HepG2 (cell line): Measurements from ENCODE around the gene DCTN3. TPM values are rescaled to one million over a fixed set of nuclear protein-coding genes. Genes with fewer than 3 reads are reported as not detected.

Experiments
- CHCHD3 ChIP-seq: sonication (generic); formaldehyde crosslinking; IDR thresholded peaks from 2 replicates; pipeline ENCODE4 v1.8.0; 2022; ENCODE audit warnings: mild to moderate bottlenecking, missing genetic modification reagents, moderate library complexity
- KAT8 ChIP-seq: IDR thresholded peaks from 2 replicates; pipeline ENCODE4 v1.6.1; 2016; ENCODE audit warnings: missing genetic modification reagents, missing compliant biosample characterization
- NBN ChIP-seq: fragments of 450-650 bp; conservative IDR thresholded peaks from 2 replicates; pipeline ENCODE4 v1.6.1; 2017
- RBAK ChIP-seq: sonication (generic); formaldehyde crosslinking; IDR thresholded peaks from 2 replicates; pipeline ENCODE4 v1.5.1; 2020; ENCODE audit warnings: mild to moderate bottlenecking, missing genetic modification reagents
- RFX5 ChIP-seq: IDR thresholded peaks from 2 replicates; pipeline ENCODE4 v1.6.1; 2011; ENCODE audit warnings: low read depth, low read length, improper control_type of control experiment
- SNAPC2 ChIP-seq: sonication (generic); formaldehyde crosslinking; IDR thresholded peaks from 2 replicates; pipeline ENCODE4 v1.8.1; 2022; ENCODE audit warnings: mild to moderate bottlenecking, missing genetic modification reagents
- TAF1 ChIP-seq: sonication (generic); formaldehyde crosslinking; IDR thresholded peaks from 2 replicates; pipeline ENCODE4 v1.4.0; 2020; ENCODE audit warnings: missing genetic modification reagents
- TCF7 ChIP-seq: sonication (generic); IDR thresholded peaks from 2 replicates; pipeline ENCODE4 v1.6.1; 2016; ENCODE audit warnings: antibody characterized with exemption, low read depth
- ZEB1 ChIP-seq: IDR thresholded peaks from 2 replicates; pipeline ENCODE4 v1.6.1; 2012; ENCODE audit warnings: mild to moderate bottlenecking, low read depth, inconsistent platforms; ENCODE audit not compliant: insufficient replicate concordance
- ZNF138 ChIP-seq: sonication (generic); formaldehyde crosslinking; IDR thresholded peaks from 2 replicates; pipeline ENCODE4 v1.5.0; 2020; ENCODE audit warnings: mild to moderate bottlenecking, low read depth, missing genetic modification reagents
- ZNF143 ChIP-seq: sonication (generic); formaldehyde crosslinking; IDR thresholded peaks from 2 replicates; pipeline ENCODE4 v1.4.0; 2020; ENCODE audit warnings: missing genetic modification reagents
- ZNF644 ChIP-seq: IDR thresholded peaks from 2 replicates; pipeline ENCODE4 v1.6.1; 2016; ENCODE audit warnings: low read depth
- ZSCAN31 ChIP-seq: sonication (generic); formaldehyde crosslinking; IDR thresholded peaks from 2 replicates; pipeline ENCODE4 v1.5.0; 2020; ENCODE audit warnings: low read depth, mild to moderate bottlenecking, missing genetic modification reagents
- ZZZ3 ChIP-seq: sonication (generic); formaldehyde crosslinking; IDR thresholded peaks from 2 replicates; pipeline ENCODE4 v1.4.0; 2020; ENCODE audit warnings: missing genetic modification reagents, mild to moderate bottlenecking, borderline replicate concordance
- polyA plus RNA-seq, 8 experiments: library from polyadenylated mRNA; depleted of rRNA in 3 of 8; stranded (reverse) in 7 of 8; unstranded in 1 of 8; fragments of >200 nt; fragmentation: Illumina TruSeq in 4 of 8; extraction: Trizol in 4 of 8; gene quantifications; 2 replicates each; pipeline versions ENCODE4 v1.2.1 to v1.2.3, GENCODE V29; 2011 to 2016; ENCODE audit warnings: low read depth in 4 of 8, missing spikeins in 1 of 8, mixed read lengths in 1 of 8; ENCODE audit not compliant: insufficient read depth in 1 of 8
- total RNA-seq, 5 experiments: library from RNA; depleted of rRNA; stranded (reverse); fragments of >200 nt; fragmentation: Illumina TruSeq; extraction: Trizol; gene quantifications; 2 replicates each; pipeline ENCODE4 v1.2.3, GENCODE V29; 2016; ENCODE audit warnings: low read depth in 1 of 5
- TF ChIP-seq, protein P1 (sequence below): IDR thresholded peaks from 2 replicates; pipeline ENCODE4 v1.6.1; 2016; ENCODE audit warnings: missing genetic modification reagents, missing compliant biosample characterization
- TF ChIP-seq, protein P2 (sequence below): sonication (generic); formaldehyde crosslinking; IDR thresholded peaks from 2 replicates; pipeline ENCODE4 v1.5.0; 2020; ENCODE audit warnings: mild to moderate bottlenecking, missing genetic modification reagents
- TF ChIP-seq, protein P3 (sequence below): sonication (generic); formaldehyde crosslinking; IDR thresholded peaks from 2 replicates; pipeline ENCODE4 v1.8.1; 2023; ENCODE audit warnings: missing genetic modification reagents, mild to moderate bottlenecking, borderline replicate concordance
- TF ChIP-seq, protein P4 (sequence below): sonication (generic); formaldehyde crosslinking; conservative IDR thresholded peaks from 2 replicates; pipeline ENCODE4 v1.4.0; 2020; ENCODE audit warnings: mild to moderate bottlenecking, missing genetic modification reagents, moderate library complexity
- TF ChIP-seq, protein P5 (sequence below): IDR thresholded peaks from 2 replicates; pipeline ENCODE4 v1.6.1; 2016; ENCODE audit warnings: missing compliant biosample characterization, missing genetic modification reagents, borderline replicate concordance
- TF ChIP-seq, protein P6 (sequence below): sonication (generic); formaldehyde crosslinking; IDR thresholded peaks from 2 replicates; pipeline ENCODE4 v1.8.0; 2022; ENCODE audit warnings: missing genetic modification reagents, mild to moderate bottlenecking, inconsistent platforms, borderline replicate concordance

The DCTN3 gene
- total and polyA plus RNA-seq, 2 of the 13 experiments (the other 11 are each of a cell fraction or from before 2014, with no cell fraction given), result 27.4 to 34.5 TPM

DNA sequence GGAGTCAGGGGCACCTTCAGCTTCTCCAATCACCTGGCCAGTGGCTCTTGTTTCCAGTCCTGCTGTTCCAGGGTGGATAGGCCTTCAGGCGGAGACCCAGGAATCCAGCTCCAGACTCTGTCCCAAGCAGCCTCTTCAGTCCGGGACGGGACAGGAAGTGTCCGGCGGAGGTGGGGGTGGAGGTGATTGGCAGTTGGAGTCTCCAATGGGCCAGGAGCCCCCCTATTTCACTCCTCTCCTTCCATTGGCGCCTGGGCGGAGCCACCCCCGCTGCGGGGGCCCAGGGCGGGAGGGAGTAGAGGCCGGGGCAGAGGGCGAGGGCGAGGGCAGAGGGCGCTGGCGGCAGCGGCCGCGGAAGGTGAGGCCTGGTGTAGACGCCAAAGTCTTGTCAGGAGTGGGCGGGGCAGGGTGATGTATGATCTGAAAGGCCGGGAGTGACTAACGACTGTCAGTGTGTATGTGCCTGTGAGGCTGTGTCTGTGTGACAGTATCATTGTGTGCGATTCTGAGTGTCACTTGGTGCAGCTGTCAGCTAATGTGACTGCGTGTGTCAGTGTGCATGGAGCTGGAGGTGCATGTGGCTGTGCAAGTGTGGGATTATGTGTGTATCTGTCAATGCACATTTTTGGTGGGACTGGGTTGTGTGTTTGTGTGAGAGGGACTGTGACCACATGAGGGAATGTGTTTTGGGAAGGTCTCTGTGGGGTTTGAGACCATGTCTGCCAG lies 31.7 kb upstream of the DCTN3 start, which contains the start of gene IL11RA (continued):
- TF ChIP-seq ZNF143 (CRISPR knock-in tag) (no peak; the same call in 1 of the 2 replicates), CHCHD3 (0 out of 2 replicates have a peak, but pooled peaks have one; percentile 50), TCF7 (no peak), KAT8 (CRISPR knock-in tag) (peak; percentile 83), ZNF138 (CRISPR knock-in tag) (no peak), SNAPC2 (CRISPR knock-in tag) (0 out of 2 replicates have a peak, but pooled peaks have one; percentile 37), TAF1 (CRISPR knock-in tag) (peak; percentile 56), RBAK (CRISPR knock-in tag) (no peak), ZEB1 (no peak), NBN (no peak), ZNF644 (CRISPR knock-in tag) (no peak), ZSCAN31 (CRISPR knock-in tag) (no peak), ZZZ3 (CRISPR knock-in tag) (no peak; the same call in 1 of the 2 replicates), RFX5 (no peak)
- TF ChIP-seq, protein P1, sequence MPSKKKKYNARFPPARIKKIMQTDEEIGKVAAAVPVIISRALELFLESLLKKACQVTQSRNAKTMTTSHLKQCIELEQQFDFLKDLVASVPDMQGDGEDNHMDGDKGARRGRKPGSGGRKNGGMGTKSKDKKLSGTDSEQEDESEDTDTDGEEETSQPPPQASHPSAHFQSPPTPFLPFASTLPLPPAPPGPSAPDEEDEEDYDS, result peak; percentile 58; the same call in 1 of the 2 replicates
- TF ChIP-seq, protein P2, sequence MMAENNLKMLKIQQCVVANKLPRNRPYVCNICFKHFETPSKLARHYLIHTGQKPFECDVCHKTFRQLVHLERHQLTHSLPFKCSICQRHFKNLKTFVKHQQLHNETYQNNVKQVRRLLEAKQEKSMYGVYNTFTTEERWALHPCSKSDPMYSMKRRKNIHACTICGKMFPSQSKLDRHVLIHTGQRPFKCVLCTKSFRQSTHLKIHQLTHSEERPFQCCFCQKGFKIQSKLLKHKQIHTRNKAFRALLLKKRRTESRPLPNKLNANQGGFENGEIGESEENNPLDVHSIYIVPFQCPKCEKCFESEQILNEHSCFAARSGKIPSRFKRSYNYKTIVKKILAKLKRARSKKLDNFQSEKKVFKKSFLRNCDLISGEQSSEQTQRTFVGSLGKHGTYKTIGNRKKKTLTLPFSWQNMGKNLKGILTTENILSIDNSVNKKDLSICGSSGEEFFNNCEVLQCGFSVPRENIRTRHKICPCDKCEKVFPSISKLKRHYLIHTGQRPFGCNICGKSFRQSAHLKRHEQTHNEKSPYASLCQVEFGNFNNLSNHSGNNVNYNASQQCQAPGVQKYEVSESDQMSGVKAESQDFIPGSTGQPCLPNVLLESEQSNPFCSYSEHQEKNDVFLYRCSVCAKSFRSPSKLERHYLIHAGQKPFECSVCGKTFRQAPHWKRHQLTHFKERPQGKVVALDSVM (CRISPR knock-in tag), result peak; percentile 79
- TF ChIP-seq, protein P3, sequence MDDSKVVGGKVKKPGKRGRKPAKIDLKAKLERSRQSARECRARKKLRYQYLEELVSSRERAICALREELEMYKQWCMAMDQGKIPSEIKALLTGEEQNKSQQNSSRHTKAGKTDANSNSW (CRISPR knock-in tag), result no peak
- TF ChIP-seq, protein P4, sequence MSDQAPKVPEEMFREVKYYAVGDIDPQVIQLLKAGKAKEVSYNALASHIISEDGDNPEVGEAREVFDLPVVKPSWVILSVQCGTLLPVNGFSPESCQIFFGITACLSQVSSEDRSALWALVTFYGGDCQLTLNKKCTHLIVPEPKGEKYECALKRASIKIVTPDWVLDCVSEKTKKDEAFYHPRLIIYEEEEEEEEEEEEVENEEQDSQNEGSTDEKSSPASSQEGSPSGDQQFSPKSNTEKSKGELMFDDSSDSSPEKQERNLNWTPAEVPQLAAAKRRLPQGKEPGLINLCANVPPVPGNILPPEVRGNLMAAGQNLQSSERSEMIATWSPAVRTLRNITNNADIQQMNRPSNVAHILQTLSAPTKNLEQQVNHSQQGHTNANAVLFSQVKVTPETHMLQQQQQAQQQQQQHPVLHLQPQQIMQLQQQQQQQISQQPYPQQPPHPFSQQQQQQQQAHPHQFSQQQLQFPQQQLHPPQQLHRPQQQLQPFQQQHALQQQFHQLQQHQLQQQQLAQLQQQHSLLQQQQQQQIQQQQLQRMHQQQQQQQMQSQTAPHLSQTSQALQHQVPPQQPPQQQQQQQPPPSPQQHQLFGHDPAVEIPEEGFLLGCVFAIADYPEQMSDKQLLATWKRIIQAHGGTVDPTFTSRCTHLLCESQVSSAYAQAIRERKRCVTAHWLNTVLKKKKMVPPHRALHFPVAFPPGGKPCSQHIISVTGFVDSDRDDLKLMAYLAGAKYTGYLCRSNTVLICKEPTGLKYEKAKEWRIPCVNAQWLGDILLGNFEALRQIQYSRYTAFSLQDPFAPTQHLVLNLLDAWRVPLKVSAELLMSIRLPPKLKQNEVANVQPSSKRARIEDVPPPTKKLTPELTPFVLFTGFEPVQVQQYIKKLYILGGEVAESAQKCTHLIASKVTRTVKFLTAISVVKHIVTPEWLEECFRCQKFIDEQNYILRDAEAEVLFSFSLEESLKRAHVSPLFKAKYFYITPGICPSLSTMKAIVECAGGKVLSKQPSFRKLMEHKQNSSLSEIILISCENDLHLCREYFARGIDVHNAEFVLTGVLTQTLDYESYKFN, result peak; percentile 88
- TF ChIP-seq, protein P5, sequence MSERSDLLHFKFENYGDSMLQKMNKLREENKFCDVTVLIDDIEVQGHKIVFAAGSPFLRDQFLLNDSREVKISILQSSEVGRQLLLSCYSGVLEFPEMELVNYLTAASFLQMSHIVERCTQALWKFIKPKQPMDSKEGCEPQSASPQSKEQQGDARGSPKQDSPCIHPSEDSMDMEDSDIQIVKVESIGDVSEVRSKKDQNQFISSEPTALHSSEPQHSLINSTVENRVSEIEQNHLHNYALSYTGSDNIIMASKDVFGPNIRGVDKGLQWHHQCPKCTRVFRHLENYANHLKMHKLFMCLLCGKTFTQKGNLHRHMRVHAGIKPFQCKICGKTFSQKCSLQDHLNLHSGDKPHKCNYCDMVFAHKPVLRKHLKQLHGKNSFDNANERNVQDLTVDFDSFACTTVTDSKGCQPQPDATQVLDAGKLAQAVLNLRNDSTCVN (CRISPR knock-in tag), result no peak
- TF ChIP-seq, protein P6, sequence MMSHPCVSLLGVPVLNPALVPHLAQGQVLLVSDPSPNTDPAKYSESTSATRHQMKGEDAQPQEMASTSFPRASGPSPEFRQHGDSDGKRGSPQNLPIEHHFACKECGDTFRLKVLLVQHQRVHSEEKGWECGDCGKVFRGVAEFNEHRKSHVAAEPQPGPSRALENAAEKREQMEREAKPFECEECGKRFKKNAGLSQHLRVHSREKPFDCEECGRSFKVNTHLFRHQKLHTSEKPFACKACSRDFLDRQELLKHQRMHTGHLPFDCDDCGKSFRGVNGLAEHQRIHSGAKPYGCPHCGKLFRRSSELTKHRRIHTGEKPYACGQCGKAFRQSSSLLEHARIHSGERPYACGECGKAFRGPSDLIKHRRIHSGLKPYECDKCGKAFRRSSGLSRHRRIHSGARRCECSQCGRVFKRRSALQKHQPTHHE (CRISPR knock-in tag), result no peak
